Measurements from ENCODE around the gene CENPN. TPM values are rescaled to one million over a fixed set of nuclear protein-coding genes. Genes with fewer than 3 reads are reported as not detected.
A peak's percentile ranks its signal among the peaks of the same experiment; 100 is the strongest.

The CENPN gene
- polyA plus RNA-seq, 3 donors: 2.5 to 4.9 (median 4.4) TPM

DNA sequence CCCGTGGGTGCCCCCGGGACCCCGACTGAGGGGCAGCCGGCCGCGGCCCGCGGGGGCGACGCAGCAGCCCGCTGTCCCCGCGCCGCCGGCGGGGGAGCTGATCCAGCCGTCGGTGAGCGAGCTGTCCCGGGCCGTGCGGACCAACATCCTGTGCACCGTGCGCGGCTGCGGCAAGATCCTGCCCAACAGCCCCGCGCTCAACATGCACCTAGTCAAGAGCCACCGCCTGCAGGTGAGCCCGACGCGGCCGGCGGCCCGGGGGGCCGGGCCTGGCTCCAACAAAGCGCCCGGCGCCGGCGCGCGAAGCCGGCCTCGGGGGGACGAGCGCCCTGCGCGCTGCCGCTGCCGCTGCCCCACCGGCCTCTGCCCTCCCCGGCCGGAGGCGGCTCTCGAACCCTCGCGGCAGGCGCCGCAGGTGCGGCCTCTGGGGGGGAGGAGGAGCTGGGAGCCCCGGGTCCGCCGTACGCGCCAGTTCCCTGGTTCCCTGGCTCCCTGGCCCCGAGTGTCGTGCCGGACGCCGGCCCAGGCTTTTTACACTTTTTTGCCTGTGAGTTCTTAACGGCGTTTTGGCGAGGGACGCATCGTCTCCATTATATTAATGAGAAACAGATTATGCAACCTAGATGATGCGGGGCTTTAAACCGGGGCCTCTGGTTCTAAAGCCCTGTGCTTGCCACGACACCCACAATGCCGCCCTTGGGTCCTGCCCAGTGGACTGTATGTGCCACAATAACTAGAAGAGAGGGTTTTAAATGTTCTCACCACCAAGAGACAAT is 29.1 kb downstream of the CENPN start:
- Histone ChIP-seq H4K20me1 (ENCODE audit: insufficient read depth, low read length) (peaks cover 16% of the 10 kb centered on the region), H3K36me3 (replicated peaks in 1 of 2; ENCODE audit: control insufficient read depth in 1 of 2, insufficient read depth in 2 of 2, low read length in 2 of 2) (peaks cover 1 to 20% of the 10 kb centered on the region in 2 donors), H3K4me3 (replicated peaks in 1 of 3; ENCODE audit: low read depth in 2 of 3, low read length in 3 of 3) (peak overlapping the region; percentile 49 to 84 (median 73)), H3K9ac (ENCODE audit: insufficient read depth, low read length, poor library complexity, severe bottlenecking) (peak overlapping the region; percentile 72), H3K27ac (ENCODE audit: low read depth in 1 of 2, low read length in 2 of 2) (peak overlapping the region in 1 of 2 donors; percentile 50), H3K4me1 (ENCODE audit: control insufficient read depth in 1 of 2, insufficient read depth in 2 of 2, low read length in 2 of 2) (peaks cover 14% of the 10 kb centered on the region in 2 donors), H3K79me2 (ENCODE audit: insufficient read depth, low read length) (peaks cover 26% of the 10 kb centered on the region), H3K4me2 (replicated peaks; ENCODE audit: extremely low read depth, low read length, poor library complexity, severe bottlenecking) (peak overlapping the region; percentile 94), H3K27me3 (ENCODE audit: control insufficient read depth in 2 of 2, insufficient read depth in 2 of 2, low read length in 2 of 2) (no peaks in the 10 kb centered on the region), H2AFZ (ENCODE audit: insufficient read depth, low read depth, low read length, poor library complexity, severe bottlenecking) (peak overlapping the region; percentile 77), H3K9me3 (replicated peaks in 1 of 2; ENCODE audit: control insufficient read depth in 1 of 2, insufficient read depth in 1 of 2, low read length in 2 of 2) (no peaks in the 10 kb centered on the region)
- H3K9me3 Mint-ChIP-seq: peaks cover 0 to 3% (median 0%) of the 10 kb centered on the region in 7 donors
- WGBS (ENCODE audit: insufficient coverage): under 1% methylated on average over 74 of the region's 80 CpGs
- intact Hi-C loops (cut with micrococcal nuclease): loop anchor here (2.0 to 10.0 kb wide), 4 partner anchors 34 to 699 kb away; partner anchors contain the start of genes C16orf46 (in 2 of the 2) and GCSH (in 1 of the 2)
- H3K36me3 Mint-ChIP-seq: peaks cover 19 to 23% of the 10 kb centered on the region in 2 donors
- H3K27ac Mint-ChIP-seq: peak overlapping the region in 6 of 7 donors; percentile 56 to 70 (median 62)
- no peak for TF ChIP-seq CTCF (IDR thresholded peaks at IDR 0.05)
- H3K27me3 Mint-ChIP-seq (ENCODE audit: low read depth in 3 of 3): no peaks in the 10 kb centered on the region
- H3K4me3 Mint-ChIP-seq: peak overlapping the region; percentile 82 to 88
- H3K4me1 Mint-ChIP-seq: peaks cover 23% of the 10 kb centered on the region
- DNase-seq: peak; percentile 1 to 9 (median 8)

GRCh38 chr16:81036751-81037350 is 29.8 kb downstream of the CENPN start:
- Mint-ChIP-seq H3K4me3 (peak overlapping the region; percentile 82 to 88), H3K27me3 (ENCODE audit: low read depth in 3 of 3) (no peaks in the 10 kb centered on the region), H3K36me3 (peaks cover 24 to 26% of the 10 kb centered on the region in 2 donors), H3K27ac (peak overlapping the region in 6 of 7 donors; percentile 7 to 70 (median 60)), H3K4me1 (peaks cover 23% of the 10 kb centered on the region), H3K9me3 (peaks cover 0 to 3% (median 0%) of the 10 kb centered on the region in 7 donors)
- Histone ChIP-seq H2AFZ (ENCODE audit: insufficient read depth, low read depth, low read length, poor library complexity, severe bottlenecking) (peak overlapping the region; percentile 77), H4K20me1 (ENCODE audit: insufficient read depth, low read length) (peaks cover 16% of the 10 kb centered on the region), H3K9me3 (replicated peaks in 1 of 2; ENCODE audit: control insufficient read depth in 1 of 2, insufficient read depth in 1 of 2, low read length in 2 of 2) (no peaks in the 10 kb centered on the region), H3K4me2 (replicated peaks; ENCODE audit: extremely low read depth, low read length, poor library complexity, severe bottlenecking) (peak overlapping the region; percentile 94), H3K79me2 (ENCODE audit: insufficient read depth, low read length) (peaks cover 26% of the 10 kb centered on the region), H3K27ac (ENCODE audit: low read depth in 1 of 2, low read length in 2 of 2) (peak overlapping the region in 1 of 2 donors; percentile 50), H3K9ac (ENCODE audit: insufficient read depth, low read length, poor library complexity, severe bottlenecking) (peak overlapping the region; percentile 72), H3K4me1 (ENCODE audit: control insufficient read depth in 1 of 2, insufficient read depth in 2 of 2, low read length in 2 of 2) (peaks cover 14% of the 10 kb centered on the region in 2 donors), H3K4me3 (replicated peaks in 1 of 3; ENCODE audit: low read depth in 2 of 3, low read length in 3 of 3) (peak overlapping the region; percentile 49 to 84 (median 73)), H3K36me3 (replicated peaks in 1 of 2; ENCODE audit: control insufficient read depth in 1 of 2, insufficient read depth in 2 of 2, low read length in 2 of 2) (peaks cover 8 to 27% of the 10 kb centered on the region in 2 donors), H3K27me3 (ENCODE audit: control insufficient read depth in 2 of 2, insufficient read depth in 2 of 2, low read length in 2 of 2) (no peaks in the 10 kb centered on the region)
- intact Hi-C loops (cut with micrococcal nuclease): loop anchor here (2.0 to 10.0 kb wide), 4 partner anchors 35 to 698 kb away; partner anchors contain the start of genes C16orf46 (in 2 of the 2) and GCSH (in 1 of the 2)
- 17% methylated on average over 1 of the region's 10 CpGs for WGBS (ENCODE audit: insufficient coverage)
- DNase-seq: peak; percentile 8 to 25 (median 18)
- no peak for TF ChIP-seq CTCF (IDR thresholded peaks at IDR 0.05)

Data from CD14-positive monocyte (primary cell).